HEK293 (cell line): ENCODE measurements around the gene CERKL.
A peak's percentile ranks its signal among the peaks of the same experiment; 100 is the strongest.

ENCODE experiments used
- CTCF ChIP-seq: fragments of 450-650 bp; formaldehyde crosslinking; IDR thresholded peaks from 2 replicates; pipeline ENCODE4 v1.5.1; 2016; ENCODE audit warnings: missing biosample characterization, missing genetic modification characterization
- FEZF1 ChIP-seq: fragments of 450-650 bp; formaldehyde crosslinking; IDR thresholded peaks from 2 replicates; pipeline ENCODE4 v1.5.1; 2016; ENCODE audit warnings: missing biosample characterization, missing genetic modification characterization
- GLIS1 ChIP-seq: fragments of 450-650 bp; formaldehyde crosslinking; IDR thresholded peaks from 2 replicates; pipeline ENCODE4 v1.5.1; 2016; ENCODE audit warnings: missing biosample characterization, missing genetic modification characterization
- IKZF3 ChIP-seq: fragments of 450-650 bp; IDR thresholded peaks from 2 replicates; pipeline ENCODE4 v1.5.0; 2018; ENCODE audit warnings: missing biosample characterization, mild to moderate bottlenecking, missing genetic modification characterization, moderate library complexity
- KLF16 ChIP-seq: fragments of 450-650 bp; formaldehyde crosslinking; IDR thresholded peaks from 2 replicates; pipeline ENCODE4 v1.5.1; 2017; ENCODE audit warnings: missing biosample characterization, missing genetic modification characterization
- KLF17 ChIP-seq: fragments of 450-650 bp; formaldehyde crosslinking; IDR thresholded peaks from 2 replicates; pipeline ENCODE4 v1.5.1; 2016; ENCODE audit warnings: missing biosample characterization, missing genetic modification characterization
- KLF7 ChIP-seq: fragments of 450-650 bp; formaldehyde crosslinking; IDR thresholded peaks from 2 replicates; pipeline ENCODE4 v1.5.1; 2016; ENCODE audit warnings: missing biosample characterization, missing genetic modification characterization, borderline replicate concordance
- SP2 ChIP-seq: fragments of 450-650 bp; formaldehyde crosslinking; IDR thresholded peaks from 2 replicates; pipeline ENCODE4 v1.5.1; 2016; ENCODE audit warnings: missing biosample characterization, missing genetic modification characterization
- SP7 ChIP-seq: fragments of 450-650 bp; formaldehyde crosslinking; IDR thresholded peaks from 2 replicates; pipeline ENCODE4 v1.5.1; 2016; ENCODE audit warnings: missing biosample characterization, missing genetic modification characterization
- TSHZ1 ChIP-seq: fragments of 450-650 bp; formaldehyde crosslinking; IDR thresholded peaks from 2 replicates; pipeline ENCODE4 v1.5.1; 2016; ENCODE audit warnings: missing biosample characterization, missing genetic modification characterization, borderline replicate concordance
- ZBTB26 ChIP-seq: fragments of 450-650 bp; formaldehyde crosslinking; optimal IDR thresholded peaks from 2 replicates; pipeline ENCODE3; 2016; ENCODE audit warnings: missing biosample characterization, mild to moderate bottlenecking, missing genetic modification characterization
- ZBTB8A ChIP-seq: fragments of 450-650 bp; formaldehyde crosslinking; IDR thresholded peaks from 2 replicates; pipeline ENCODE4 v1.5.1; 2016; ENCODE audit warnings: missing biosample characterization, missing genetic modification characterization
- ZEB2 ChIP-seq: fragments of 450-650 bp; formaldehyde crosslinking; IDR thresholded peaks from 2 replicates; pipeline ENCODE4 v1.5.1; 2016; ENCODE audit warnings: missing biosample characterization, missing genetic modification characterization
- ZFP37 ChIP-seq: fragments of 450-650 bp; formaldehyde crosslinking; IDR thresholded peaks from 2 replicates; pipeline ENCODE4 v1.5.1; 2016; ENCODE audit warnings: missing biosample characterization, missing genetic modification characterization
- ZIC2 ChIP-seq: fragments of 450-650 bp; formaldehyde crosslinking; IDR thresholded peaks from 2 replicates; pipeline ENCODE4 v1.5.1; 2016; ENCODE audit warnings: missing biosample characterization, missing genetic modification characterization
- ZNF223 ChIP-seq: fragments of 450-650 bp; formaldehyde crosslinking; IDR thresholded peaks from 2 replicates; pipeline ENCODE4 v1.5.1; 2016; ENCODE audit warnings: missing biosample characterization, missing genetic modification characterization
- ZNF23 ChIP-seq: fragments of 450-650 bp; formaldehyde crosslinking; IDR thresholded peaks from 2 replicates; pipeline ENCODE4 v1.5.1; 2016; ENCODE audit warnings: missing biosample characterization, missing genetic modification characterization, borderline replicate concordance
- ZNF335 ChIP-seq: fragments of 450-650 bp; formaldehyde crosslinking; conservative IDR thresholded peaks from 2 replicates; pipeline ENCODE4 v1.5.1; 2016; ENCODE audit warnings: missing biosample characterization, missing genetic modification characterization
- ZNF341 ChIP-seq: fragments of 450-650 bp; formaldehyde crosslinking; IDR thresholded peaks from 2 replicates; pipeline ENCODE4; 2016; ENCODE audit warnings: low read depth, missing biosample characterization, missing genetic modification characterization
- ZNF366 ChIP-seq: fragments of 450-650 bp; formaldehyde crosslinking; conservative IDR thresholded peaks from 2 replicates; pipeline ENCODE4 v1.5.1; 2016; ENCODE audit warnings: missing biosample characterization, missing genetic modification characterization
- ZNF398 ChIP-seq: fragments of 450-650 bp; formaldehyde crosslinking; IDR thresholded peaks from 2 replicates; pipeline ENCODE4 v1.5.1; 2017; ENCODE audit warnings: missing biosample characterization, missing genetic modification characterization
- ZNF501 ChIP-seq: fragments of 450-650 bp; formaldehyde crosslinking; IDR thresholded peaks from 2 replicates; pipeline ENCODE4 v1.5.1; 2016; ENCODE audit warnings: missing biosample characterization, missing genetic modification characterization
- ZNF549 ChIP-seq: fragments of 450-650 bp; IDR thresholded peaks from 2 replicates; pipeline ENCODE4 v1.5.1; 2018; ENCODE audit warnings: missing biosample characterization, missing genetic modification characterization, mild to moderate bottlenecking, inconsistent platforms, moderate library complexity
- ZNF561 ChIP-seq: fragments of 450-650 bp; IDR thresholded peaks from 2 replicates; pipeline ENCODE4 v1.5.1; 2018; ENCODE audit warnings: missing biosample characterization, missing genetic modification characterization, borderline replicate concordance
- ZNF600 ChIP-seq: fragments of 450-650 bp; formaldehyde crosslinking; IDR thresholded peaks from 2 replicates; pipeline ENCODE4 v1.5.1; 2016; ENCODE audit warnings: missing biosample characterization, missing genetic modification characterization
- ZNF610 ChIP-seq: fragments of 450-650 bp; formaldehyde crosslinking; IDR thresholded peaks from 2 replicates; pipeline ENCODE4 v1.5.1; 2016; ENCODE audit warnings: missing biosample characterization, missing genetic modification characterization, borderline replicate concordance
- ZNF777 ChIP-seq: fragments of 450-650 bp; formaldehyde crosslinking; IDR thresholded peaks from 2 replicates; pipeline ENCODE4 v1.5.1; 2017; ENCODE audit warnings: missing biosample characterization, missing genetic modification characterization, borderline replicate concordance
- ZSCAN16 ChIP-seq: fragments of 450-650 bp; formaldehyde crosslinking; IDR thresholded peaks from 2 replicates; pipeline ENCODE4 v1.5.1; 2016; ENCODE audit warnings: missing biosample characterization, missing genetic modification characterization

The CERKL gene

GRCh38 chr2:181656450-181657291, at the start of gene CERKL (continued):
- TF ChIP-seq CTCF, result peak; percentile 94
- TF ChIP-seq KLF16 (tag by site-specific recombination), result peak; percentile 52; the same call in 1 of the 2 replicates
- no peak for TF ChIP-seq KLF7 (tag by site-specific recombination)
- peak; percentile 80; the same call in 1 of the 2 replicates for TF ChIP-seq ZNF600 (tag by site-specific recombination)
- TF ChIP-seq GLIS1 (tag by site-specific recombination), result peak; percentile 79
- no peak for TF ChIP-seq ZNF549 (tag by site-specific recombination)
- peak; percentile 73; the same call in 1 of the 2 replicates for TF ChIP-seq ZFP37
- TF ChIP-seq TSHZ1 (tag by site-specific recombination), result no peak
- peak; percentile 48 for TF ChIP-seq SP7
- TF ChIP-seq ZNF501 (tag by site-specific recombination), result 0 out of 2 replicates have a peak, but pooled peaks have one; percentile 62
- peak; percentile 89 for TF ChIP-seq ZNF335 (tag by site-specific recombination)
- TF ChIP-seq ZNF777 (tag by site-specific recombination), result 0 out of 2 replicates have a peak, but pooled peaks have one; percentile 14
- TF ChIP-seq ZIC2, result peak; percentile 67
- peak; percentile 78 for TF ChIP-seq ZBTB26
- TF ChIP-seq ZNF341 (tag by site-specific recombination), result peak; percentile 93
- peak; percentile 65; the same call in 1 of the 2 replicates for TF ChIP-seq ZNF366
- peak; percentile 91 for TF ChIP-seq ZNF398 (tag by site-specific recombination)
- no peak for TF ChIP-seq ZNF23 (tag by site-specific recombination)
- TF ChIP-seq ZNF610 (tag by site-specific recombination), result 0 out of 2 replicates have a peak, but pooled peaks have one; percentile 32
- peak; percentile 86 for TF ChIP-seq ZNF223 (tag by site-specific recombination)
- peak; percentile 98 for TF ChIP-seq ZBTB8A (tag by site-specific recombination)
- TF ChIP-seq SP2 (tag by site-specific recombination), result peak; percentile 82
- TF ChIP-seq FEZF1 (tag by site-specific recombination), result peak; percentile 41; the same call in 1 of the 2 replicates
- no peak; the same call in 1 of the 2 replicates for TF ChIP-seq ZNF561 (tag by site-specific recombination)
- peak; percentile 38 for TF ChIP-seq KLF17 (tag by site-specific recombination)
- no peak for TF ChIP-seq ZSCAN16 (tag by site-specific recombination)
- TF ChIP-seq ZEB2, result peak; percentile 55; the same call in 1 of the 2 replicates
- TF ChIP-seq IKZF3, result peak; percentile 48; the same call in 1 of the 2 replicates
